ENCODE results near the gene CLEC4F.

DNA sequence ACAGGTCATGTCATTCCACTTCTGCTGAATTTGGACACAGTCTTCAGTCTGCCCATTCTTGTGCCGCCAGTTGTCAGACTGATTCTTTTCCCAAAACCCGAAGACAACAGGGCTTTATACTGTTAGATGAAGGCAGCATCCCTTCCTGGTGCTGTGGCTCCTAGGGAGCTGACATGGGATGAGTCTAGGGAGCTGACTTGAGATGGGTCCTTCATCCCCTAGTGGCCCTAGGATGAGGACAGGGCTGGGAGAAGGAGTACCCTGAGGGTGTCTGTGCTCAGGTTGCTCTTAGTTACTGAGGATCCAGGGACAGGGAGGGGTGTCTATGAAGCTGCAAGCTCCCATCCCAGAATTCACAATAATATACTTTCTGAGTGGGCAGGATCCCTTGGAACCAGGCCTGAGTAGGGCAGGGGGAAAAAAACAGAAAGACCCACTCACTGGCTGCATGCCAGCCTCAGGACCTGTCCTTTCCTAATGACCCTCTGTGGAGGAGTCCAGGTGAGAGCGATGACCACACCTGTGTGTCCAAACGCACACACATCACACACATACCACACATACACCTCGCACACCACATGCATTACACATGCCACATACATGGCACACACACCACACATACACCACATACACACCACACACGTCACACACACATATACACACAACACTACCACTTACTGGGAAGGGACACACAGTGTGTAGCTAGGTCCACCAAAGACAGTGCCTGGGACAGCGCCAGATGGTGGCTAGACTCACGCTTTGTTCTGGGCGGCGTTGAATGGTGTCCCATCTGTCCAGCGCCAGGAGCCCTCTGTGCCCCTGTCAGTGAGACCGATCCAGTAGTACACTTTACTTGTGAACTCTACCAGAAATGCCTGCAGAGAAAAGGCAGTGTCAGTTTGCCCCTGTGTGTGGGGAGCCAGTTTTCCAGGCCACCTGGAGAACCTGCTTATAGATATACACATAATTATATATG lies 11.1 kb downstream of the CLEC4F start:
- TF ChIP-seq, protein P1, sequence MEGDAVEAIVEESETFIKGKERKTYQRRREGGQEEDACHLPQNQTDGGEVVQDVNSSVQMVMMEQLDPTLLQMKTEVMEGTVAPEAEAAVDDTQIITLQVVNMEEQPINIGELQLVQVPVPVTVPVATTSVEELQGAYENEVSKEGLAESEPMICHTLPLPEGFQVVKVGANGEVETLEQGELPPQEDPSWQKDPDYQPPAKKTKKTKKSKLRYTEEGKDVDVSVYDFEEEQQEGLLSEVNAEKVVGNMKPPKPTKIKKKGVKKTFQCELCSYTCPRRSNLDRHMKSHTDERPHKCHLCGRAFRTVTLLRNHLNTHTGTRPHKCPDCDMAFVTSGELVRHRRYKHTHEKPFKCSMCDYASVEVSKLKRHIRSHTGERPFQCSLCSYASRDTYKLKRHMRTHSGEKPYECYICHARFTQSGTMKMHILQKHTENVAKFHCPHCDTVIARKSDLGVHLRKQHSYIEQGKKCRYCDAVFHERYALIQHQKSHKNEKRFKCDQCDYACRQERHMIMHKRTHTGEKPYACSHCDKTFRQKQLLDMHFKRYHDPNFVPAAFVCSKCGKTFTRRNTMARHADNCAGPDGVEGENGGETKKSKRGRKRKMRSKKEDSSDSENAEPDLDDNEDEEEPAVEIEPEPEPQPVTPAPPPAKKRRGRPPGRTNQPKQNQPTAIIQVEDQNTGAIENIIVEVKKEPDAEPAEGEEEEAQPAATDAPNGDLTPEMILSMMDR (IDR thresholded peaks at IDR 0.05 in 8 of 11, conservative IDR thresholded peaks at IDR 0.05 in 3 of 11), result no peak
- TF ChIP-seq POLR2AphosphoS5 (IDR thresholded peaks at IDR 0.05) (no peak), POLR2A (IDR thresholded peaks at IDR 0.05) (no peak)
